ENCODE results near the gene H19. TPM values are rescaled to one million over a fixed set of nuclear protein-coding genes. Genes with fewer than 3 reads are reported as not detected.
A peak's percentile ranks its signal among the peaks of the same experiment; 100 is the strongest.

Gene H19
- total RNA-seq, 1 donor from 2014 or later = 1,806 TPM

- H3K27ac Mint-ChIP-seq (ENCODE audit: unreplicated experiment) = no peak overlapping the region
- no peak for TF ChIP-seq CTCF (IDR thresholded peaks at IDR 0.05)
- H3K9me3 Mint-ChIP-seq (ENCODE audit: unreplicated experiment) = no peaks in the 10 kb centered on the region
- no peaks in the 10 kb centered on the region for H3K36me3 Mint-ChIP-seq (ENCODE audit: unreplicated experiment)
- no peaks in the 10 kb centered on the region for H3K27me3 Mint-ChIP-seq (ENCODE audit: unreplicated experiment)
- no peaks in the 10 kb centered on the region for H3K4me1 Mint-ChIP-seq (ENCODE audit: unreplicated experiment)
- peak; percentile 46 for DNase-seq (ENCODE audit: extremely low spot score, unreplicated experiment)
- H3K4me3 Mint-ChIP-seq (ENCODE audit: unreplicated experiment) = no peak overlapping the region
These were observed 29.1 kb downstream of the H19 start for GRCh38 chr11:1968454-1969002.

- H3K9me3 Mint-ChIP-seq (ENCODE audit: unreplicated experiment) = no peaks in the 10 kb centered on the region
- no peaks in the 10 kb centered on the region for H3K4me1 Mint-ChIP-seq (ENCODE audit: unreplicated experiment)
- no peak overlapping the region for H3K27ac Mint-ChIP-seq (ENCODE audit: unreplicated experiment)
- DNase-seq (ENCODE audit: extremely low spot score, unreplicated experiment) = peak; percentile 8
- no peak for TF ChIP-seq CTCF (IDR thresholded peaks at IDR 0.05)
- no peaks in the 10 kb centered on the region for H3K27me3 Mint-ChIP-seq (ENCODE audit: unreplicated experiment)
- no peaks in the 10 kb centered on the region for H3K36me3 Mint-ChIP-seq (ENCODE audit: unreplicated experiment)
- no peak overlapping the region for H3K4me3 Mint-ChIP-seq (ENCODE audit: unreplicated experiment)
These were observed 29.9 kb downstream of the H19 start for GRCh38 chr11:1967641-1968225.

- Mint-ChIP-seq H3K4me3 (ENCODE audit: unreplicated experiment) (no peak overlapping the region), H3K9me3 (ENCODE audit: unreplicated experiment) (no peaks in the 10 kb centered on the region), H3K4me1 (ENCODE audit: unreplicated experiment) (no peaks in the 10 kb centered on the region), H3K27me3 (ENCODE audit: unreplicated experiment) (no peaks in the 10 kb centered on the region), H3K36me3 (ENCODE audit: unreplicated experiment) (no peaks in the 10 kb centered on the region), H3K27ac (ENCODE audit: unreplicated experiment) (no peak overlapping the region)
- no peak for TF ChIP-seq CTCF (IDR thresholded peaks at IDR 0.05)
- DNase-seq (ENCODE audit: extremely low spot score, unreplicated experiment) = peak; percentile 8
These were observed 31.1 kb downstream of the H19 start for GRCh38 chr11:1966531-1966930.

- no peaks in the 10 kb centered on the region for H3K36me3 Mint-ChIP-seq (ENCODE audit: unreplicated experiment)
- H3K9me3 Mint-ChIP-seq (ENCODE audit: unreplicated experiment) = no peaks in the 10 kb centered on the region
- TF ChIP-seq CTCF (IDR thresholded peaks at IDR 0.05) = no peak
- H3K4me1 Mint-ChIP-seq (ENCODE audit: unreplicated experiment) = no peaks in the 10 kb centered on the region
- H3K27me3 Mint-ChIP-seq (ENCODE audit: unreplicated experiment) = no peaks in the 10 kb centered on the region
- DNase-seq (ENCODE audit: extremely low spot score, unreplicated experiment) = no peak
- H3K4me3 Mint-ChIP-seq (ENCODE audit: unreplicated experiment) = no peak overlapping the region
- no peak overlapping the region for H3K27ac Mint-ChIP-seq (ENCODE audit: unreplicated experiment)
These were observed 32.7 kb downstream of the H19 start for GRCh38 chr11:1964955-1965354.

GRCh38 chr11:1964348-1964747, 33.3 kb downstream of the H19 start:
- DNase-seq (ENCODE audit: extremely low spot score, unreplicated experiment) = no peak
- Mint-ChIP-seq H3K36me3 (ENCODE audit: unreplicated experiment) (no peaks in the 10 kb centered on the region), H3K27ac (ENCODE audit: unreplicated experiment) (no peak overlapping the region), H3K27me3 (ENCODE audit: unreplicated experiment) (no peaks in the 10 kb centered on the region), H3K4me1 (ENCODE audit: unreplicated experiment) (no peaks in the 10 kb centered on the region), H3K9me3 (ENCODE audit: unreplicated experiment) (no peaks in the 10 kb centered on the region), H3K4me3 (ENCODE audit: unreplicated experiment) (no peak overlapping the region)
- TF ChIP-seq CTCF (IDR thresholded peaks at IDR 0.05) = no peak

Data from osteocyte (in vitro differentiated cells).